Activated T-cell treated with anti-CD3 and anti-CD28 coated beads, Interleukin-2, amount 50 U/mL, for 72 hours (primary cell): ENCODE results near the gene KRTCAP2. TPM values are rescaled to one million over a fixed set of nuclear protein-coding genes. Genes with fewer than 3 reads are reported as not detected.
A peak's percentile ranks its signal among the peaks of the same experiment; 100 is the strongest.

Source experiments
- ATAC-seq, 2 donors: fragments of 150-1000 bp; cut with Tn5 transposase; replicated peaks in 1 of 2; 2 replicates each; pipeline ENCODE4 v1.10.0; 2021; ENCODE audit warnings: moderate library complexity in 2 of 2, mild to moderate bottlenecking in 1 of 2
- DNase-seq, 2 donors: peaks; one replicate each; pipeline ENCODE4 v3.0.0; 2021 to 2022; ENCODE audit warnings: mixed read lengths in 1 of 2
- H3K27ac Mint-ChIP-seq: one replicate; pipeline ENCODE4 v1.8.0; 2022; ENCODE audit warnings: mild to moderate bottlenecking, moderate library complexity, mixed read lengths
- H3K27me3 Mint-ChIP-seq: one replicate; pipeline ENCODE4 v1.8.0; 2022; ENCODE audit warnings: low read depth, mixed read lengths
- H3K36me3 Mint-ChIP-seq, 2 donors: one replicate each; pipeline ENCODE4 v1.8.0; 2022; ENCODE audit warnings: mixed read lengths in 2 of 2, mild to moderate bottlenecking in 1 of 2; ENCODE audit not compliant: insufficient read depth in 2 of 2
- H3K4me1 Mint-ChIP-seq: one replicate; pipeline ENCODE4 v1.8.0; 2022; ENCODE audit warnings: low read depth, mixed read lengths
- H3K4me3 Mint-ChIP-seq, 2 donors: one replicate each; pipeline ENCODE4 v1.8.0; 2022; ENCODE audit warnings: mild to moderate bottlenecking in 2 of 2, mixed read lengths in 2 of 2, moderate library complexity in 2 of 2
- H3K9me3 Mint-ChIP-seq, 2 donors: one replicate each; pipeline ENCODE4 v1.8.0; 2022; ENCODE audit warnings: mixed read lengths in 2 of 2
- total RNA-seq, 2 donors: library from RNA; stranded (reverse); gene quantifications; one replicate each; pipeline ENCODE4 v1.2.3, GENCODE V29; 2022

The KRTCAP2 gene
- total RNA-seq, 2 donors from 2014 or later = 199 to 203 TPM

DNA sequence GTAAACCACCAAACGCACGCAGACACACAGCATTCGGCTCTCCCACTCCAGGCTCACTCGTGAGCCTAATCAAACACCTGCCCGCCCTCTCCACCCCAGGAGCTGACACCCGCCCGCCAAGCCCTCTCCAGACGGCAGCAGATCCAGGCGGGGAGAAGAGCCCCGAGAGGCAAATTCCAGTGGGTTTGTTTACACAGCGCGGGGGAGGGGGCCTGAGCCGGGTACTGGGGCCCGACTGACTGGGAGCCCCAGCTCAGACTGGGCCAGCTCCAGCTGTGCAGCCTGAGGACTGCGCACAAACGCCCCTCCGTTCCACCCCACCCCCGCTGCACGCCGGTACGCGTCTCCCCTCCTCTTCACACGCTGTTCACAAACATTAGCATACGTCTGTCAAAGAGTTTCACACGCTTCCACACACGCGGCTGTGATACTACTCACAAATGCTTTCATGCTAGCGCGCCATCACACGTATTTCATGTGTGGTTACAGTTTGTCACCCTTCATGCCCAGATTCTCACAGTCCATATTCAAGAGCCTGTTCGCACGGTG, 46.5 kb downstream of the KRTCAP2 start:
- Mint-ChIP-seq H3K4me3 (peak overlapping the region; percentile 84 to 93), H3K36me3 (no peaks in the 10 kb centered on the region), H3K4me1 (peaks cover 30% of the 10 kb centered on the region), H3K27ac (no peak overlapping the region), H3K27me3 (peaks cover 25% of the 10 kb centered on the region), H3K9me3 (no peaks in the 10 kb centered on the region)
- DNase-seq (peak; percentile 36 to 46), ATAC-seq (peak; percentile 61 to 65)

GRCh38 chr1:155125946-155126555, 47.1 kb downstream of the KRTCAP2 start:
- peak overlapping the region; percentile 13 to 84 for H3K4me3 Mint-ChIP-seq
- no peaks in the 10 kb centered on the region for H3K9me3 Mint-ChIP-seq
- H3K36me3 Mint-ChIP-seq = no peaks in the 10 kb centered on the region
- DNase-seq (no peak), ATAC-seq (no peak)
- H3K27ac Mint-ChIP-seq = no peak overlapping the region
- H3K4me1 Mint-ChIP-seq = peaks cover 30% of the 10 kb centered on the region
- H3K27me3 Mint-ChIP-seq = peaks cover 25% of the 10 kb centered on the region

DNA sequence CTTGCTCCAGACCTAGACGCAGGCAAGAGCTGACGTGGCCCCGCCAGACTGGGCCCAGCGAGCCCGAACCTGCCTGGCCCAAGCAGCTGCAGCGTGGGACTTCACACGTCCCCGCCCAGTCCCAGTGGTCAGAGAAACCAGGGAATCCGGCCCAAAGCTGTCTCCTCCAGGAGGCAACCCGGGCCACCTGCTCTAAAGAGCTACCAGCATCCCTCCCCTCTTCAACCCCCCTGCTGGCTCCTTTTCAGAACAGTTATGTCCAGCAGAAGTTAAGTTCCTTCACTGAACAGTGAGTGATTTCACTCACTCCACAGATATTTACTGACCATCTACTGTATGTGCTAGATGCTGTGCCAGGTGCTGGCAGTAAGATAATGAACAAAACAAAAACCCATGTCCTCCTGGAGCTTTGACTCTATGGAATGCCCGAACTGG, 47.6 kb downstream of the KRTCAP2 start:
- peak overlapping the region; percentile 13 to 45 for H3K4me3 Mint-ChIP-seq

GRCh38 chr1:155124503-155125463, 48.3 kb downstream of the KRTCAP2 start:
- H3K36me3 Mint-ChIP-seq = no peaks in the 10 kb centered on the region
- H3K4me3 Mint-ChIP-seq = no peak overlapping the region
- peaks cover 29% of the 10 kb centered on the region for H3K27me3 Mint-ChIP-seq
- H3K27ac Mint-ChIP-seq = no peak overlapping the region
- H3K9me3 Mint-ChIP-seq = no peaks in the 10 kb centered on the region
- no peak for DNase-seq
- peaks cover 29% of the 10 kb centered on the region for H3K4me1 Mint-ChIP-seq
- ATAC-seq = no peak

More for the DNA sequence above, 47.6 kb downstream of the KRTCAP2 start:
- no peak overlapping the region for H3K27ac Mint-ChIP-seq
- no peaks in the 10 kb centered on the region for H3K36me3 Mint-ChIP-seq
- no peaks in the 10 kb centered on the region for H3K9me3 Mint-ChIP-seq
- ATAC-seq = no peak
- peaks cover 30% of the 10 kb centered on the region for H3K4me1 Mint-ChIP-seq
- H3K27me3 Mint-ChIP-seq = peaks cover 25% of the 10 kb centered on the region
- DNase-seq = no peak

DNA sequence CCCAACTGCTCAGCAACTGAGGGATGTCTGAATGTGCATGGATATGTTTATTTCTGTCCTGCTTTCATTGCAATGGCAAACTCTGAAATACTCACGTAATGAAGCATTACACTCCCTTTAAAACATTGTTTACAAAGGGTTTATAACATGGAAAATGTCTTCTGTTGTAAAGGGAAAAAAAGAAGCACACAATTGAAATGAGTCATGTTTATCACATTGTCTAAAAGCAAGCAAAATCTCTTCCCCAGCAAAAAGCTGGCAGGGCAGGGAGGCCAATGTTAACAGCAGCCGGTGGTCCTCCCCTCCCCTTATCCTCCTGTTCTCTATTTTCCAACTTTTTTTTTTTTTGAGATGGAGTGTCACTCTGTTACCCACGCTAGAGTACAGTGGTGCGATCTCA, 49.3 kb downstream of the KRTCAP2 start:
- ATAC-seq (no peak), DNase-seq (no peak)
- peaks cover 19% of the 10 kb centered on the region for H3K4me1 Mint-ChIP-seq
- H3K9me3 Mint-ChIP-seq = no peaks in the 10 kb centered on the region
- peaks cover 28% of the 10 kb centered on the region for H3K27me3 Mint-ChIP-seq
- no peaks in the 10 kb centered on the region for H3K36me3 Mint-ChIP-seq
- no peak overlapping the region for H3K4me3 Mint-ChIP-seq
- no peak overlapping the region for H3K27ac Mint-ChIP-seq

DNA sequence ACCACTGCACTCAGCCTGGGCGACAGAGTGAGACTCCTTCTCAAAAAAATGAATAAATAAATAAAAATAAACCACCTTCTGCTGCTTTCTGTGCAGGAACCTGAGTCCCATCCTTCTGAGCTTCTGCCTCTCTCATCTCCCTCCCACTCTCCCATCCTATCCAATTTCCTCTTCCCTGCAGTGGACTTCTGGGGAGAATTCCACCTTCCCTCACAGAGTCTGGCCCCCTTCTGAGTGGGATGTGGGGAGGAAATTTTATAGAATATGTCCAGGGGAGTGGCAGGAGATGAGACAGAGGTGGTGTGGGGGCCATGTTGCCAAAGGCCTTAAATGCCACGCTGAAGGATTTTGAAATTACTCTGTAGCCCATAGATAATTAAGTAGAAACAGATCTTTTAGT, 50.8 kb downstream of the KRTCAP2 start:
- Mint-ChIP-seq H3K9me3 (no peaks in the 10 kb centered on the region), H3K27me3 (peaks cover 19% of the 10 kb centered on the region), H3K4me1 (peaks cover 7% of the 10 kb centered on the region), H3K4me3 (no peak overlapping the region), H3K27ac (no peak overlapping the region), H3K36me3 (no peaks in the 10 kb centered on the region)
- DNase-seq (no peak), ATAC-seq (no peak)

- Mint-ChIP-seq H3K27ac (no peak overlapping the region), H3K36me3 (no peaks in the 10 kb centered on the region), H3K9me3 (no peaks in the 10 kb centered on the region), H3K27me3 (peaks cover 10% of the 10 kb centered on the region), H3K4me3 (no peak overlapping the region), H3K4me1 (no peaks in the 10 kb centered on the region)
- ATAC-seq = no peak
- DNase-seq = no peak
These were observed 51.9 kb downstream of the KRTCAP2 start for GRCh38 chr1:155121249-155121648.

DNA sequence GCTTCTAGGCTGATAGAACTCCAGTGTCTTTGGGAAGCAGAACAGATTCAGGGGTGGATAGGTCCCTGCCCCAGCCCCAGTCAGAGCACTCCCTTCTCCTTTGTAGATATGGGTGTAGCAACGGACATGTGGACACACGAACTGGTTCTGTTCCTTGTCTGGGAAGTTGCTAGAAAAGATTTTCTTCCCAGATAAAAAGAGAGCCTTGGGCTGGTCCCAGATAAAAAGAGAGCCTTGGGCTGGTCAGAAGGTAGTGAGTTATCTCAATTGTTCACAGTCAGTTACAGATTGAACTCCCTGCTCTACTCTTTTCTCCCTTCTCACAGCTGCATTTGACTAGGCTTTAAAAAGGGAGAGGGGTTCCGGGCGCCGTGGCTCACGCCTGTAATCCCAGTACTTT, 52.9 kb downstream of the KRTCAP2 start:
- Mint-ChIP-seq H3K27me3 (peaks cover 10% of the 10 kb centered on the region), H3K36me3 (no peaks in the 10 kb centered on the region), H3K4me3 (no peak overlapping the region), H3K4me1 (no peaks in the 10 kb centered on the region), H3K27ac (no peak overlapping the region), H3K9me3 (no peaks in the 10 kb centered on the region)
- DNase-seq (no peak), ATAC-seq (no peak)

Other genes starting within 250 kb of the KRTCAP2 start
- gene PMVK, start 236.6 kb downstream of the KRTCAP2 start, total RNA-seq = 10 to 100 TPM; 32.4 to 34.6 TPM
- 10 to 100 TPM; 28.0 to 48.0 TPM for gene PBXIP1, start 217.2 kb downstream of the KRTCAP2 start, total RNA-seq
- gene PYGO2, start 211.5 kb downstream of the KRTCAP2 start, total RNA-seq = 10 to 100 TPM; 43.6 to 45.3 TPM
- 10 to 100 TPM; 55.8 to 58.6 TPM for gene SHC1, start 202.6 kb downstream of the KRTCAP2 start, total RNA-seq
- 100 to 1,000 TPM; 251 to 304 TPM for gene CKS1B, start 198.6 kb downstream of the KRTCAP2 start, total RNA-seq
- 10 to 100 TPM; 45.5 to 55.1 TPM for gene FLAD1, start 190.0 kb downstream of the KRTCAP2 start, total RNA-seq
- 1 to 10 TPM in 1 of 2 donors, under 1 TPM in 1; 0.65 to 2.3 TPM for gene LENEP, start 179.7 kb downstream of the KRTCAP2 start, total RNA-seq
- 100 to 1,000 TPM; 129 to 141 TPM for gene ZBTB7B, start 170.5 kb downstream of the KRTCAP2 start, total RNA-seq
- 1 to 10 TPM; 1.1 to 1.4 TPM for gene DCST2, start 139.5 kb downstream of the KRTCAP2 start, total RNA-seq
- gene DCST1, start 139.5 kb downstream of the KRTCAP2 start, total RNA-seq = under 1 TPM in 1 of 2 donors, not detected in 1; 0.10 TPM
- gene ADAM15, start 122.0 kb downstream of the KRTCAP2 start, total RNA-seq = 10 to 100 TPM; 40.8 to 42.1 TPM
- 1 to 10 TPM; 3.4 to 4.0 TPM for gene EFNA4, start 109.6 kb downstream of the KRTCAP2 start, total RNA-seq
- gene EFNA3, start 94.5 kb downstream of the KRTCAP2 start, total RNA-seq = 1 to 10 TPM; 4.1 to 4.7 TPM
- 1 to 10 TPM in 1 of 2 donors, under 1 TPM in 1; 1.00 to 1.4 TPM for gene EFNA1, start 45.4 kb downstream of the KRTCAP2 start, total RNA-seq
- 10 to 100 TPM; 65.0 to 66.3 TPM for gene SLC50A1, start 37.5 kb downstream of the KRTCAP2 start, total RNA-seq
- 10 to 100 TPM; 49.4 to 58.9 TPM for gene DPM3, start 32.8 kb downstream of the KRTCAP2 start, total RNA-seq
- gene TRIM46, start 545 bp upstream of the KRTCAP2 start, total RNA-seq = 1 to 10 TPM; 8.6 to 9.8 TPM
- 10 to 100 TPM; 24.7 to 28.7 TPM for gene THBS3, start 34.6 kb upstream of the KRTCAP2 start, total RNA-seq
- gene MTX1, start 35.4 kb upstream of the KRTCAP2 start, total RNA-seq = 10 to 100 TPM; 25.5 to 27.4 TPM
- 10 to 100 TPM; 30.7 to 33.8 TPM for gene ENTREP3, start 82.2 kb upstream of the KRTCAP2 start, total RNA-seq
- gene SCAMP3, start 89.1 kb upstream of the KRTCAP2 start, total RNA-seq = 100 to 1,000 TPM; 112 to 114 TPM
- 10 to 100 TPM; 72.4 to 77.9 TPM for gene CLK2, start 100.2 kb upstream of the KRTCAP2 start, total RNA-seq
- 1 to 10 TPM; 3.6 to 4.1 TPM for gene HCN3, start 104.2 kb upstream of the KRTCAP2 start, total RNA-seq
- gene PKLR, start 128.1 kb upstream of the KRTCAP2 start, total RNA-seq = not detected
- 100 to 1,000 TPM; 182 to 184 TPM for gene FDPS, start 135.6 kb upstream of the KRTCAP2 start, total RNA-seq
- 10 to 100 TPM; 20.5 to 26.8 TPM for gene RUSC1, start 147.6 kb upstream of the KRTCAP2 start, total RNA-seq